Jurkat, Clone E6-1 (cell line): ENCODE data around the gene IGFL2.
"Not testable (repeated sequence)": the region's sequence is repeated elsewhere in the genome, so short reads cannot be mapped to it uniquely, and the experiment has no call there.

Source experiments
- DNase-seq: peaks from one replicate; pipeline ENCODE4 v3.0.0-alpha.2; 2011; ENCODE audit warnings: low read depth, low spot score
- H3K4me3 ChIP-seq: 2 replicates; pipeline ENCODE4 v1.5.1; 2011; ENCODE audit warnings: mild to moderate bottlenecking, low read length, control low read depth, moderate library complexity

IGFL2 gene

DNA sequence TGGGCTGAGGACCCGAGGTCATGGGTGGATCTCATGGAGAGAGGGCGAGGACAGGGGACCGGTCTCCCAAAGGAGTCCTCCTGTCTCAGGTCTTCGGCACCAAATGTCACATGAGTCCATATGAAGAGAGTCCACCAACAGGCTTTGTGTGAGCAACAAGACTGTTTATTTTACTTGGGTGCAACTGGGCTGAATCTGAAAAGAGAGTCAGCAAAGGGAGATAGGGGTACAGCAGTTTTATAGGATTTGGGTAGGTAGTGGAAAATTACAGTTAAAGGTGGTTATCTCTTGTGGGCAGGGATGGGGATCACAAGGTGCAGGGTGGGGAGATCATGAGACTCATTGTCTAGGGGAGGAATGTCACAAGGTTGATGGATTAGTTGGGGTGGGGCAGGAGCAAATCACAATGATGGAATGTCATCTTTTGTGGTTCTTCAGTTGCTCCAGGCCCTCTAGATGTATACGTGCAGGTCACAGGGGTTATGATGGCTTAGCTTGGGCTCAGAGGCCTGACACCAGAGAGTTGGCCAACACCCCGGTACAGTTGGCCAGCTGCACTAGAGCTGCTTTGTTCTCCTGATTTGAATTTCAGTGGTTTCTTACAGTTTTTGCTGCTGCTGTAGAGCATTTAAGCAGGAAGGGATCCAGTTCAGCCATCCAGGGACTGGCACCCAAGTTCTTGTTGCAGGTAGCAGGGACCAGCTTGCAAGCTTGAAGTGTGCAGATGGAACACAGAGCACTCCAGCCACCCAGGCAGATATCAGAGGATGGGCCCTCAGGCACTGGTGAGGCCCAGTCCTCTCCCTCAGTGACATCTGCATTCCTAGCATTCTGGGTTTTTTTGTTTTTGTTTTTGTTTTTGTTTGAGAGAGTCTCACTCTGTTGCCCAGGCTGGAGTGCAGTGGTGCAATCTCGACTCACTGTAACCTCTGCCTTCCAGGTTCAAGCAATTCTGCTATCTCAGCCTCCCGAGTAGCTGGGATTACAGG lies 55.1 kb downstream of the IGFL2 start:
- no peak overlapping the region for H3K4me3 ChIP-seq
- DNase-seq, result no peak

DNA sequence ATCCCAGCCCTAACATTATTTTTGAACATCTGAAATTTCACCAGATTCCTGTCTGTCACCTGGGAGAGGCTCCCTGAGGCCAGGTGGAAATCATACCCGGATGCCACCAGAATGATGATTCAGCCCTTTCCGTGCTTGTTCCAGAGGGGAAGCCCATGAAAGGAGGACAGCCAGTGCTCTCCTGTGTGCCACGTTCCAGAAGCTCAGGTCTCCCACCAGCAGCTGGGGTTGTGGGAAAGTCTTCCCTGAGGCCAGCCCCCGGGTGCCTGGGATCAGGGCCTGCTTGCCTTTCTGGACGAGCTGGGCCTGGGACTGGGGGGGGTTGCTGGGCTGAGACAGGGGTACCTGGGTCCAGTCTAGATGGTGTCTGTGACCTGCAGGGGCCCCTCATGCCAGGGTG lies 56.0 kb downstream of the IGFL2 start:
- no peak overlapping the region for H3K4me3 ChIP-seq
- DNase-seq, result no peak

DNA sequence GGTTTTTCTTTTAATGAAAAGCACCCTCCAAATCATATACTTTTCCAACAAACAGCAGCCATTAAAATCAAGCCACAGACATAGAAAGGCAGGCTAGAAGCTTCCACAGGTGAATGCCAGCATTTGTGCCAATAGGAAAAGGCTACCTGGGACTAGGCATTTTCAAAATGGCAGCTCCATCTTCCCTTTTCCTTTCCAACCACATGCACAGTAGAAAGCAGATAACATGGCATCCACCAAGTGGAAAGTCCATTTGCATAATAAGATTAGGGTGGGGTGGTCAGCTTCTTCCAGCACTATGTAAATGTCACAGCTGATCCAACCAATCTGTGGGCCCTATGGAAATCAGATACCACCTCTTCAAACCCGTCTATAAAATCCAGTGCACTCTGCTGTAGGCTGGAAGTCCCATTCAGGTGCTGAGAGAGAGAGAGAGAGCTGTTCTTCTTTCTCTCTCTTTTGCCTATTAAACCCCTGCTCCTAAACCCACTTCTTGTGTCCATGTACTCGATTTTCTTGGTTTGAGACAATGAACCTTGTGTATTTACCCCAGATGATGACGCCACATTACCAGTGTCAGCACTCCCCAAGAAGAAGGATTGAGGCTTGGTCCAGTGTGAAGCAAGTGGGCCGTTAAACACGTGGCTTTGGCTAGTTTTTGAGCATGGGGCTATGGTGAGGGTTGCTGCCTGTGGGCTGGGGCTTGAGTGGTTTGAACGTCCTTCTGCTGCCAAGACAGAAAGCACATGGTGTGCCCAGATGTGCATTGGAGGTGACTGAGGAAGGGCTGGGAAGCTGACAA lies 57.3 kb downstream of the IGFL2 start:
- H3K4me3 ChIP-seq, result no peak overlapping the region
- no peak for DNase-seq

DNA sequence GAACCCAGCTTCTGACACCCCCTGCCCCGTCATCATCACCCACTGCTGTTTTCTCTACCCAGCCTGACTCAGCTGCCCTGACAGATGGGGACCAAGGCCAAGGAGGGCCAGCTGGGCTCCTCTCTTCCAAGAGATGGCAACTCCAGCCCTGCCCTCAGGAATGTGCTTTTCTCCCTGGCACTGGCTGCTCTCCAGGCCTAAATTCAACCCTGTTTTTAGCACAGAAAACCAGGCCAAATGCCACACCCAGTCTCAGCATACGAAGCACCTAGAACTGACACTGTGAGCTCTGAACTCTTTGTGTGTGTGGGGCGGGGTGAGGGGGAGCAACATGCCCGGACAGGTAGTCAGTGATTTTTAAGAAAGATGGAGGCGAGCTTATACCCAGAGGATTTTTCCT lies 58.1 kb downstream of the IGFL2 start:
- H3K4me3 ChIP-seq, result no peak overlapping the region
- no peak for DNase-seq

DNA sequence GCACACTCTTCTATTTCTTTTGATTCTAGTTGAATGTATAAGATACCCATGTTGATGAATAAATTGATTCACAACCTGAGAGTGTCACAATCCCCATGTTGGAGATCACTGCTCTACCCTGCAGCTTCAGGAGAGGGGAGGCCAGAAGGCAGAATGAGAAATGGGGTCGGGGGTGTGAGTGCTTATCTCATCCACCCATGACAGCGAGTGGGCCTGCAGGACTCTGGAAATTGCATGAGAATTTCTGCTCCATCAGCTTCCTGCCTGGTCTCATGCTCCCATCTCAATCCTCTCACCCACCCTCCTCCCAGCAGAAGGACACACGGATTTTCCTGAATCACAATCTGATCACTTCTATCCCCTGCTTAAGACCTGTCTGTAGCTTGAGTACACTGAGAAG lies 58.6 kb downstream of the IGFL2 start:
- no peak overlapping the region for H3K4me3 ChIP-seq
- no peak for DNase-seq

DNA sequence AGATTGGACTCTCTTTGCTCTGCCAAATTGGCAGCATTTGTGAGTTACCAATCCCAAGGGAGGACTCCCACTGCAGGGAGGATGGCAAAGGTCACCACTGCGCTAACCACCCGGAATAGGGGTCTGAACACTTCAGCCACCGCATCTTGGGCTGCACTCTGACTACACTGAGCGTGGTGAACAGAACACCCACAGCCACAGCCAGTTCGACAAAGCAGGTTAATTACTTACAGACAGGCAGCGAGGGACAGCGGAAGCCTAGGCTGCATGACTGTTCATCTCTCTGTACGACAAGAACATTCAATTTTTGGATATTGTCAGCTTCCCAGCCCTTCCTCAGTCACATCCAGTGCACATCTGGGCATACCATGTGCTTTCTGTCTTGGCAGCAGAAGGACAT lies 59.8 kb downstream of the IGFL2 start:
- not testable (repeated sequence) for DNase-seq, H3K4me3 ChIP-seq

DNA sequence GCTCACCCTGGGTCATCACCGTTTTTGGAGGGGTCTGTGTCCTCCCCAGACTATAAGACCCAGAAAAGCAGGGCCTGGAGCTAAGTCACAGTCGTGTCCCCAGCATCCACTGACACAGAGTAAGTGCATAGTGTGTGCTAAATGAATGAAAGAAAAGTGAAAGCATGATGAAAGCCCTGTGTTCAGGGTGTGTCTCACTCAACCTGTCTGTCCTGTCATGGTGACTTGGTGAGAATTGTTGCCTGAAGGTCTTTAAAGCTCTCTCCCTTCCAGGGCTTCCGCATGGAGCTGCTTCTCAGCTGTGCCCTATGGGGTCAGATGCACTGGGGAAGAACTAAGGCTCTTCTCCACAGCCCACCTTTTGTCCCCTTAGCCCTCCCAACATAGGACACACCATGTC lies 61.0 kb downstream of the IGFL2 start:
- no peak overlapping the region for H3K4me3 ChIP-seq
- DNase-seq, result no peak

DNA sequence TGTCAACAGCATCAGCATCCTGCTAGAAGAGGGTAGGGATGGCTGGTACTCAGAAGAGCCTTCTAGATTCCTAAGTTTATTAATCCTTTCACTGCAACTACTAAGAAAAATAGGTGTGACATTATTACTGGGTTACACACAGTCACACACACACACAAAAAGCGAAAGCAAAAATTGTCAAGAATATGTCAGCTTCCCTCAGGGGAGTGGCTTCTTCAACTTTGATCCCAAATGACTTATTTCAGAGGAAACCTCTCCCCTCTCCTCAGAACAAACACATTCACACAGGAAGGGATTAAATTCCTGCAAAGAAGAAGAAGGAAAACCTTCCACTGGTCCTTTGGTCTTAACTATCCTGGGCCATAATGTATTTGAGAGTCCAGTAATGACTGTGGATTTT lies 61.4 kb downstream of the IGFL2 start:
- no peak overlapping the region for H3K4me3 ChIP-seq
- DNase-seq, result no peak

DNA sequence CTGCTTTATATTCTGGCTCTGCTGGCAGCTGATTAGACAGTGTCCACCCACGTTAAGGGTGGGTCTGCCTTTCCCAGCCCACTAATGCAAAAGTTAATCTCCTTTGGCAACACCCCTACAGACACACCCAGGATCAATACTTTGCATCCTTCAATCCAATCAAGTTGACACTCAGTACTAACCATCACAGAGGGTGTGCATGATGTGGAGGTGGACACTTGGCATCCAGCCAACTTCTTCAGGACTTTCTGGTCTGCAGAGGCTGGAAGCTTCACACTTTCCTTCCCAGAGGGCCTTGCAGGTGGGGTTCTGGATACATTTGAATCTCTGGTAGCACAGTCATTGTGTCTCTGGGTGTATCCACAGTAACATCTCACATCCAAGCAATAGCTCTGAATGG lies 62.6 kb downstream of the IGFL2 start:
- no peak overlapping the region for H3K4me3 ChIP-seq
- no peak for DNase-seq
